HepG2 (cell line): ENCODE data around the gene BABAM1. TPM values are rescaled to one million over a fixed set of nuclear protein-coding genes. Genes with fewer than 3 reads are reported as not detected.

ENCODE experiments used
- ASH2L ChIP-seq: fragments of 300-600, 200-600 bp; sonication (generic); IDR thresholded peaks from 2 replicates; pipeline ENCODE4 v1.7.0; 2017; ENCODE audit warnings: low read depth, mild to moderate bottlenecking, moderate library complexity, mixed read lengths, low read length; ENCODE audit not compliant: insufficient read length
- GABPB1 ChIP-seq: IDR thresholded peaks from 2 replicates; pipeline ENCODE4 v1.6.1; 2016; ENCODE audit warnings: mild to moderate bottlenecking, missing genetic modification reagents, moderate library complexity, missing compliant biosample characterization
- HNF4G ChIP-seq, 2 experiments: sonication (generic) in 1 of 2; formaldehyde crosslinking in 1 of 2; IDR thresholded peaks; 2 replicates each; pipeline versions ENCODE4 v1.4.0 to v1.6.1; 2011 to 2020; ENCODE audit warnings: borderline replicate concordance in 2 of 2, low read depth in 2 of 2, mild to moderate bottlenecking in 2 of 2, low read length in 1 of 2, missing genetic modification reagents in 1 of 2, moderate library complexity in 1 of 2
- JDP2 ChIP-seq: sonication (generic); formaldehyde crosslinking; IDR thresholded peaks from 2 replicates; pipeline ENCODE4 v1.8.1; 2022; ENCODE audit warnings: missing genetic modification reagents, borderline replicate concordance
- MXD4 ChIP-seq: IDR thresholded peaks from 2 replicates; pipeline ENCODE4 v1.6.1; 2016; ENCODE audit warnings: mild to moderate bottlenecking, missing biosample characterization, missing genetic modification reagents
- NCOR1 ChIP-seq: fragments of 200-600 bp; sonication (generic); IDR thresholded peaks from 2 replicates; pipeline ENCODE4 v1.7.0; 2017; ENCODE audit warnings: antibody characterized with exemption, low read length, borderline replicate concordance
- PAWR ChIP-seq: sonication (generic); formaldehyde crosslinking; IDR thresholded peaks from 2 replicates; pipeline ENCODE4 v1.4.0; 2020; ENCODE audit warnings: missing genetic modification reagents, mild to moderate bottlenecking, borderline replicate concordance
- PRDM10 ChIP-seq: sonication (generic); formaldehyde crosslinking; IDR thresholded peaks from 2 replicates; pipeline ENCODE4 v1.4.0; 2020; ENCODE audit warnings: low read depth, missing genetic modification reagents
- SIN3A ChIP-seq: IDR thresholded peaks from 2 replicates; pipeline ENCODE4 v1.6.1; 2011; ENCODE audit warnings: low read depth, mild to moderate bottlenecking, control low read depth, low read length, borderline replicate concordance
- ZBTB7B ChIP-seq: sonication (generic); formaldehyde crosslinking; IDR thresholded peaks from 2 replicates; pipeline ENCODE4 v1.4.0; 2020; ENCODE audit warnings: missing genetic modification reagents
- ZNF543 ChIP-seq: sonication (generic); formaldehyde crosslinking; IDR thresholded peaks from 2 replicates; pipeline ENCODE4 v1.4.0; 2020; ENCODE audit warnings: mild to moderate bottlenecking, missing genetic modification reagents
- ZNF574 ChIP-seq: sonication (generic); formaldehyde crosslinking; IDR thresholded peaks from 2 replicates; pipeline ENCODE4 v1.4.0; 2020; ENCODE audit warnings: missing genetic modification reagents
- ZNF720 ChIP-seq: sonication (generic); formaldehyde crosslinking; IDR thresholded peaks from 2 replicates; pipeline ENCODE4 v1.4.0; 2020; ENCODE audit warnings: missing genetic modification reagents
- ZNF816 ChIP-seq: sonication (generic); formaldehyde crosslinking; IDR thresholded peaks from 2 replicates; pipeline ENCODE4 v1.8.0; 2022; ENCODE audit warnings: missing genetic modification reagents, mild to moderate bottlenecking, borderline replicate concordance
- ZSCAN30 ChIP-seq: sonication (generic); formaldehyde crosslinking; IDR thresholded peaks from 2 replicates; pipeline ENCODE4 v1.5.0; 2020; ENCODE audit warnings: mild to moderate bottlenecking, missing genetic modification reagents
- polyA plus RNA-seq, 8 experiments: library from polyadenylated mRNA; depleted of rRNA in 3 of 8; stranded (reverse) in 7 of 8; unstranded in 1 of 8; fragments of >200 nt; fragmentation: Illumina TruSeq in 4 of 8; extraction: Trizol in 4 of 8; gene quantifications; 2 replicates each; pipeline versions ENCODE4 v1.2.1 to v1.2.3, GENCODE V29; 2011 to 2016; ENCODE audit warnings: low read depth in 4 of 8, missing spikeins in 1 of 8, mixed read lengths in 1 of 8; ENCODE audit not compliant: insufficient read depth in 1 of 8
- total RNA-seq, 5 experiments: library from RNA; depleted of rRNA; stranded (reverse); fragments of >200 nt; fragmentation: Illumina TruSeq; extraction: Trizol; gene quantifications; 2 replicates each; pipeline ENCODE4 v1.2.3, GENCODE V29; 2016; ENCODE audit warnings: low read depth in 1 of 5

The BABAM1 gene
- total and polyA plus RNA-seq, 2 of the 13 experiments (the other 11 are each of a cell fraction or from before 2014, with no cell fraction given): 70.0 to 82.0 TPM

GRCh38 chr19:17246681-17247425 lies 20.4 kb upstream of the BABAM1 start (continued):
- TF ChIP-seq SIN3A (0 out of 2 replicates have a peak, but pooled peaks have one; percentile 43), ZSCAN30 (CRISPR knock-in tag) (no peak), JDP2 (no peak), PRDM10 (CRISPR knock-in tag) (0 out of 2 replicates have a peak, but pooled peaks have one; percentile 12), GABPB1 (CRISPR knock-in tag) (peak; percentile 25; the same call in 1 of the 2 replicates), ZNF816 (0 out of 2 replicates have a peak, but pooled peaks have one; percentile 13), ZNF574 (CRISPR knock-in tag) (peak; percentile 42; the same call in 1 of the 2 replicates), NCOR1 (peak; percentile 59; the same call in 1 of the 2 replicates), ASH2L (peak; percentile 74), HNF4G (IDR thresholded peaks at IDR 0.05; ENCODE audit: borderline replicate concordance, low read depth, low read length) (peak; percentile 28; the same call in 1 of the 2 replicates), HNF4G (CRISPR knock-in tag; IDR thresholded peaks at IDR 0.05; ENCODE audit: borderline replicate concordance, low read depth) (no peak), ZNF720 (CRISPR knock-in tag) (no peak), ZBTB7B (peak; percentile 35; the same call in 1 of the 2 replicates), PAWR (CRISPR knock-in tag) (no peak), MXD4 (0 out of 2 replicates have a peak, but pooled peaks have one; percentile 33), ZNF543 (CRISPR knock-in tag) (peak; percentile 80; the same call in 1 of the 2 replicates)
